Activated T-cell treated with anti-CD3 and anti-CD28 coated beads, Interleukin-2, amount 50 U/mL, for 72 hours (primary cell): Measurements from ENCODE around the gene ARMC9. TPM values are rescaled to one million over a fixed set of nuclear protein-coding genes. Genes with fewer than 3 reads are reported as not detected.
"Not testable (repeated sequence)": the region's sequence is repeated elsewhere in the genome, so short reads cannot be mapped to it uniquely, and the experiment has no call there.

Experiments
- ATAC-seq, 2 donors: fragments of 150-1000 bp; cut with Tn5 transposase; replicated peaks in 1 of 2; 2 replicates each; pipeline ENCODE4 v1.10.0; 2021; ENCODE audit warnings: moderate library complexity in 2 of 2, mild to moderate bottlenecking in 1 of 2
- DNase-seq, 2 donors: peaks; one replicate each; pipeline ENCODE4 v3.0.0; 2021 to 2022; ENCODE audit warnings: mixed read lengths in 1 of 2
- H3K27ac Mint-ChIP-seq: one replicate; pipeline ENCODE4 v1.8.0; 2022; ENCODE audit warnings: mild to moderate bottlenecking, moderate library complexity, mixed read lengths
- H3K27me3 Mint-ChIP-seq: one replicate; pipeline ENCODE4 v1.8.0; 2022; ENCODE audit warnings: low read depth, mixed read lengths
- H3K36me3 Mint-ChIP-seq, 2 donors: one replicate each; pipeline ENCODE4 v1.8.0; 2022; ENCODE audit warnings: mixed read lengths in 2 of 2, mild to moderate bottlenecking in 1 of 2; ENCODE audit not compliant: insufficient read depth in 2 of 2
- H3K4me1 Mint-ChIP-seq: one replicate; pipeline ENCODE4 v1.8.0; 2022; ENCODE audit warnings: low read depth, mixed read lengths
- H3K4me3 Mint-ChIP-seq, 2 donors: one replicate each; pipeline ENCODE4 v1.8.0; 2022; ENCODE audit warnings: mild to moderate bottlenecking in 2 of 2, mixed read lengths in 2 of 2, moderate library complexity in 2 of 2
- H3K9me3 Mint-ChIP-seq, 2 donors: one replicate each; pipeline ENCODE4 v1.8.0; 2022; ENCODE audit warnings: mixed read lengths in 2 of 2
- total RNA-seq, 2 donors: library from RNA; stranded (reverse); gene quantifications; one replicate each; pipeline ENCODE4 v1.2.3, GENCODE V29; 2022

Gene ARMC9
- total RNA-seq, 2 donors from 2014 or later, result 1.4 to 2.1 TPM

GRCh38 chr2:231343006-231343710 is 144.7 kb downstream of the ARMC9 start:
- H3K27me3 Mint-ChIP-seq, result peaks cover 5% of the 10 kb centered on the region
- no peaks in the 10 kb centered on the region for H3K36me3 Mint-ChIP-seq

DNA sequence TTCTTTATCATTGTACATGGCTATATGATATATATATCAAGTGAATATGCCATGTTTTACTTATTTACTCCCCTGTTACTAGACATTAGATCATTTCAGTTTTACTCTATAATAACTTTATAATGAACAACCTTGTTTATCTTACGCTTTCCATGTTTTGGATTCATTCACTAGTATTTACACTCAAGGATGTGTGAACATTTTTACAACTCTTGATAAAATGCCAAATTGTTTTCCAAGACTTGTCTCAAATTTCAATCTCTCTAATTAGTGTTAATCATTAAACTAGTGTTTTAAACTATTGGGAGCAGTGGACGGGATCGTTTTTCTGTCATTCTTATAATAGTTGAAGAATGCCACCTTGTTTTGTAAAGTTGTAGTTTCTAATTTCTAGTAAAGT is 145.6 kb downstream of the ARMC9 start:
- H3K27ac Mint-ChIP-seq, result no peak overlapping the region
- peaks cover 5% of the 10 kb centered on the region for H3K27me3 Mint-ChIP-seq
- H3K9me3 Mint-ChIP-seq, result no peaks in the 10 kb centered on the region
- H3K4me1 Mint-ChIP-seq, result no peaks in the 10 kb centered on the region
- ATAC-seq (no peak), DNase-seq (no peak)
- H3K36me3 Mint-ChIP-seq, result no peaks in the 10 kb centered on the region
- H3K4me3 Mint-ChIP-seq, result no peak overlapping the region

More at GRCh38 chr2:231343006-231343710, 144.7 kb downstream of the ARMC9 start:
- ATAC-seq (no peak), DNase-seq (no peak)
- Mint-ChIP-seq H3K4me3 (no peak overlapping the region), H3K4me1 (no peaks in the 10 kb centered on the region), H3K9me3 (no peaks in the 10 kb centered on the region), H3K27ac (no peak overlapping the region)

GRCh38 chr2:231344851-231345250 is 146.4 kb downstream of the ARMC9 start:
- Mint-ChIP-seq H3K9me3 (no peaks in the 10 kb centered on the region), H3K27me3 (peaks cover 5% of the 10 kb centered on the region), H3K4me1 (no peaks in the 10 kb centered on the region), H3K36me3 (no peaks in the 10 kb centered on the region), H3K4me3 (no peak overlapping the region), H3K27ac (no peak overlapping the region)
- DNase-seq (no peak), ATAC-seq (no peak)

- ATAC-seq, result no peak
These were observed 148.7 kb downstream of the ARMC9 start for GRCh38 chr2:231347081-231347480.

GRCh38 chr2:231347638-231348037 is 149.2 kb downstream of the ARMC9 start:
- Mint-ChIP-seq H3K9me3 (no peaks in the 10 kb centered on the region), H3K36me3 (no peaks in the 10 kb centered on the region), H3K4me3 (no peak overlapping the region), H3K27ac (no peak overlapping the region), H3K4me1 (no peaks in the 10 kb centered on the region), H3K27me3 (peaks cover 5% of the 10 kb centered on the region)
- DNase-seq (no peak), ATAC-seq (no peak)

More at GRCh38 chr2:231347081-231347480, 148.7 kb downstream of the ARMC9 start:
- H3K27ac Mint-ChIP-seq, result no peak overlapping the region
- no peaks in the 10 kb centered on the region for H3K4me1 Mint-ChIP-seq
- no peaks in the 10 kb centered on the region for H3K36me3 Mint-ChIP-seq
- DNase-seq, result no peak
- H3K4me3 Mint-ChIP-seq, result no peak overlapping the region
- H3K9me3 Mint-ChIP-seq, result no peaks in the 10 kb centered on the region
- H3K27me3 Mint-ChIP-seq, result peaks cover 5% of the 10 kb centered on the region

- Mint-ChIP-seq H3K4me3 (no peak overlapping the region), H3K27ac (no peak overlapping the region), H3K4me1 (no peaks in the 10 kb centered on the region), H3K9me3 (no peaks in the 10 kb centered on the region), H3K27me3 (peaks cover 5% of the 10 kb centered on the region), H3K36me3 (no peaks in the 10 kb centered on the region)
- DNase-seq, result no peak
- ATAC-seq, result no peak
These were observed 149.7 kb downstream of the ARMC9 start for GRCh38 chr2:231348173-231348572.

GRCh38 chr2:231348704-231349373 is 150.4 kb downstream of the ARMC9 start:
- H3K27ac Mint-ChIP-seq, result no peak overlapping the region
- H3K4me3 Mint-ChIP-seq, result no peak overlapping the region
- H3K36me3 Mint-ChIP-seq, result no peaks in the 10 kb centered on the region
- no peaks in the 10 kb centered on the region for H3K4me1 Mint-ChIP-seq
- H3K9me3 Mint-ChIP-seq, result no peaks in the 10 kb centered on the region
- DNase-seq (no peak), ATAC-seq (no peak)
- peaks cover 5% of the 10 kb centered on the region for H3K27me3 Mint-ChIP-seq

GRCh38 chr2:231349374-231349735 is 150.9 kb downstream of the ARMC9 start:
- H3K4me1 Mint-ChIP-seq, DNase-seq, ATAC-seq, H3K4me3 Mint-ChIP-seq, H3K27ac Mint-ChIP-seq, H3K9me3 Mint-ChIP-seq, H3K27me3 Mint-ChIP-seq, H3K36me3 Mint-ChIP-seq: not testable (repeated sequence)

DNA sequence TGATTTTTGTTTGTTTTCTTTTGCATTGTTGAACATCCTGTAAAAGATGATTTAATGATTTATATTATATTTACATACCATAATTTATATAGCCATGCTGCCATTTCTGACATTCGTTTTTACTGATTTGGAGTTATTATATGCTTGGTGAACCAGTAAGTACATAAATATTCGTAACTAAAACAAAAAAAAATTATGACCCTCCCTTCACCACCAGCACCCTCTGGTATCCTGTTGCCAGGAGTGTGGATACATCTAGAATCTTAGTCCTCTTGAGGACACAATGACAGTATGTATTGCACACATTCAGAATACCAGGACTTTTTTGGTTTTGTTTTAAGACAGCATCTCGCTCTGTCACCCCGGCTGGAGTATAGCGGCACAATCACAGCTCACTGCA is 153.2 kb downstream of the ARMC9 start:
- H3K9me3 Mint-ChIP-seq, result no peaks in the 10 kb centered on the region
- DNase-seq (no peak), ATAC-seq (no peak)
- no peaks in the 10 kb centered on the region for H3K36me3 Mint-ChIP-seq
- peaks cover 5% of the 10 kb centered on the region for H3K27me3 Mint-ChIP-seq
- H3K4me3 Mint-ChIP-seq, result no peak overlapping the region
- H3K4me1 Mint-ChIP-seq, result no peaks in the 10 kb centered on the region
- no peak overlapping the region for H3K27ac Mint-ChIP-seq

DNA sequence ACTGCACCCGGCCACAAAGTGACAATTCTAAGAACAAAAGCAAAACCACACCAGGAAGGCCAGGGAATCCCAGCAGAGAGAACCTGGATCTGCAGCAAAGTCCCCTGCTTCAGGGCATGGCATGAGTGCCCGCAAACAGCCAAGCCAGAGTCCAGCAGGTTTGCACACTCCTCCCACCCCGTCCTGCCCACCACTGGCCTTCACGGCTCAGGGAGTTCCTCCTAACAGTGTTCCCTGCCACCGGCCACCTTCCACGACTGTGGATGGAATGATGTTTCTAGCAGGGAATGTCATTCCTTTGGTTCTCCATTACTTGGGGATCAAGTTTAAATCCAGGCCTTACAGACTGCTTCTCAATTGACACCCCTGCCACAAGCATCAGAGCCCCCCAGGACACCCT is 155.0 kb downstream of the ARMC9 start:
- Mint-ChIP-seq H3K27me3 (no peaks in the 10 kb centered on the region), H3K36me3 (no peaks in the 10 kb centered on the region)

GRCh38 chr2:231355508-231356465 is 157.4 kb downstream of the ARMC9 start:
- H3K27me3 Mint-ChIP-seq, result no peaks in the 10 kb centered on the region

More for the DNA sequence above, 155.0 kb downstream of the ARMC9 start:
- no peak for DNase-seq
- no peaks in the 10 kb centered on the region for H3K9me3 Mint-ChIP-seq
- no peak for ATAC-seq
- no peaks in the 10 kb centered on the region for H3K4me1 Mint-ChIP-seq
- no peak overlapping the region for H3K27ac Mint-ChIP-seq
- no peak overlapping the region for H3K4me3 Mint-ChIP-seq

GRCh38 chr2:231356466-231356844 is 158.0 kb downstream of the ARMC9 start:
- Mint-ChIP-seq H3K27me3 (no peaks in the 10 kb centered on the region), H3K4me3 (no peak overlapping the region), H3K27ac (no peak overlapping the region), H3K9me3 (no peaks in the 10 kb centered on the region), H3K36me3 (no peaks in the 10 kb centered on the region), H3K4me1 (peaks cover 6% of the 10 kb centered on the region)
- ATAC-seq (no peak), DNase-seq (no peak)

More at GRCh38 chr2:231355508-231356465, 157.4 kb downstream of the ARMC9 start:
- no peaks in the 10 kb centered on the region for H3K36me3 Mint-ChIP-seq
- DNase-seq (no peak), ATAC-seq (no peak)
- no peak overlapping the region for H3K27ac Mint-ChIP-seq
- H3K9me3 Mint-ChIP-seq, result no peaks in the 10 kb centered on the region
- H3K4me3 Mint-ChIP-seq, result no peak overlapping the region
- H3K4me1 Mint-ChIP-seq, result peaks cover 4% of the 10 kb centered on the region

- Mint-ChIP-seq H3K36me3 (no peaks in the 10 kb centered on the region), H3K27ac (no peak overlapping the region), H3K4me1 (peaks cover 12% of the 10 kb centered on the region), H3K27me3 (no peaks in the 10 kb centered on the region), H3K9me3 (no peaks in the 10 kb centered on the region), H3K4me3 (no peak overlapping the region)
- ATAC-seq (no peak), DNase-seq (no peak)
These were observed 158.6 kb downstream of the ARMC9 start for GRCh38 chr2:231357048-231357447.
